Ramos (cell line): ENCODE measurements around the gene HYAL3.
"Not testable (repeated sequence)": the region's sequence is repeated elsewhere in the genome, so short reads cannot be mapped to it uniquely, and the experiment has no call there.

ENCODE experiments used
- in situ Hi-C: fragments of 300-500 bp; cut with MboI; formaldehyde crosslinking; loops from one replicate; pipeline ENCODE4 v1.14.3; 2022; ENCODE audit warnings: low sequenced_read_pairs; ENCODE audit not compliant: unreplicated experiment

The HYAL3 gene

GRCh38 chr3:50272911-50273688, 26.1 kb downstream of the HYAL3 start:
- in situ Hi-C loops = loop anchor here (5.0 kb wide), 1 partner anchor 81 kb away; the partner anchor contains the start of gene GNAT1

DNA sequence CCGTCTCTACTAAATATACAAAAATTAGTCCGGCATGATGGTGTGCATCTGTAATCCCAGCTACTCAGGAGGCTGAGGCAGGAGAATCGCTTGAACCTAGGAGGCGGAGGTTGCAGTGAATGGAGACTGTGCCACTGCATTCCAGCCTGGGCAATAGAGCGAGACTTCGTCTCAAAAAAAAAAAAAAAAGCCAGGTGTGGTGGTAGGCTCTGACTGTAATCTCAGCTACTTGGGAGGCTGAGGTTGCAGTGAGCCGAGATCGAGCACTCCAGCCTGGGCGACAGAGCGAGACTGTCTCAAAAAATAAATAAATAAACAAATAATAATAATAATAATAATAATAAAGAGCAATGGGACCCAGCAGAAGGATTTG, 26.7 kb downstream of the HYAL3 start:
- in situ Hi-C loops = loop anchor here (5.0 kb wide), 1 partner anchor 80 kb away; the partner anchor contains the start of gene GNAT1

DNA sequence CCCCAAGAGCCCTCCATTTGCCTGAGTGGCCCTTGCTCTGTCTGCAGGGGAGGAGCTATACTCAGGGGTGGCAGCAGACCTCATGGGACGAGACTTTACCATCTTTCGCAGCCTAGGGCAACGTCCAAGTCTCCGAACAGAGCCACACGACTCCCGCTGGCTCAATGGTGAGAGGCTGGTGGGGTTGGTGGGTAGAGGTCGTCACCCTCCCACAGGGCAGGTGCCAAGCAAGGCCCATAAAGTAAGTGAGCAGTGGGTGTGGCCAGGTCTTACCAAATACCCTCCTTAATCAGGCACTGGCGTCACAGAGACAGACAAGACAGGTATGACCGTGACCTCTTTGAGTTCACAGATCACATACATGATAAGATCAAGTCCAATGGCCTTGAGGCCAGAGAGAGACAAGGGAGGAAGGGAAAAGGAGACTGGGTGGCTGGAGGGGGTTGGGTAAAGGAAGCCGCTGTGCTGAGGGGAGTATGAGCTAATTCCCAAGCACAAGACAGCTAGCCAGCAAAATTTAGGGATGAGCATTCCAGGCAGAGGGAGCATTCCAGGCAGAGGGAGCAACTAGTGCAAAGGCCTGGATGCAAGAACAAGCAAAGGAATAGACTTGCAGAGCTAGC, 27.8 kb downstream of the HYAL3 start:
- in situ Hi-C loops = loop anchor here (5.0 kb wide), 1 partner anchor 79 kb away; the partner anchor contains the start of gene GNAT1

DNA sequence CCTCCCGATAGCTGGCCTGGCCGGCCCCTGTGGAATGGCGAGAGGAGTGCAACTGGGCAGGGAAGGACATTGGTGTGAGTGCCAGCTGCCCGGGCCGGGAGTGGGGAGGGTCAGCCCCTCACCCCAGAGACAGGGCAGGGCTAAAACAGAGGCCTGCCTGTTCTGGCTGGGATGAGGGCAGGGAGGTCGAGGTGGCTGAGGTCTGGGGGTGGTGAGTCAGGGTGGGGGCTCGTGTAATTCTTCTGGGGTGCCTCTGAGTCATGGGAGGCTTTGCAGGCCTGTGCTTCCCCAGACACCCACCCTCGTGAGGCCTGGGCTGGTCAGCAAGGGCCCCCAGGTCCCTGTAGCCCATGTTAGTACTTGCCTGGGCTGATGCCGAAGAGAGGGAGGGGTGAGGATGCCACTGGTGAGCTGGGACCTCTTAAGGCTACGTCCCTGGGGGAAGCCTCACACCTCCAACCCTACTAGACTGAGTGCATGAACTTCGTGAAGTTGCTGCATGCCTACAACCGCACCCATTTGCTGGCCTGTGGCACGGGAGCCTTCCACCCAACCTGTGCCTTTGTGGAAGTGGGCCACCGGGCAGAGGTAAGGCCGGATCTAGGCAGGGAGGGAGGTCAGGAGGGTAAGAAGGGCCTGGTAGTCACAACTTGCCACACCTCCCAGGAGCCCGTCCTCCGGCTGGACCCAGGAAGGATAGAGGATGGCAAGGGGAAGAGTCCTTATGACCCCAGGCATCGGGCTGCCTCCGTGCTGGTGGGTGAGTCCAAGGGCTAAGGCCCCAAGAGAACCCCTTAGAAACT, 28.6 kb downstream of the HYAL3 start:
- in situ Hi-C loops = loop anchor here (5.0 kb wide), 1 partner anchor 78 kb away; the partner anchor contains the start of gene GNAT1

GRCh38 chr3:50269977-50270413, 29.2 kb downstream of the HYAL3 start:
- in situ Hi-C loops = loop anchor here (5.0 kb wide), 1 partner anchor 78 kb away; the partner anchor contains the start of gene GNAT1

DNA sequence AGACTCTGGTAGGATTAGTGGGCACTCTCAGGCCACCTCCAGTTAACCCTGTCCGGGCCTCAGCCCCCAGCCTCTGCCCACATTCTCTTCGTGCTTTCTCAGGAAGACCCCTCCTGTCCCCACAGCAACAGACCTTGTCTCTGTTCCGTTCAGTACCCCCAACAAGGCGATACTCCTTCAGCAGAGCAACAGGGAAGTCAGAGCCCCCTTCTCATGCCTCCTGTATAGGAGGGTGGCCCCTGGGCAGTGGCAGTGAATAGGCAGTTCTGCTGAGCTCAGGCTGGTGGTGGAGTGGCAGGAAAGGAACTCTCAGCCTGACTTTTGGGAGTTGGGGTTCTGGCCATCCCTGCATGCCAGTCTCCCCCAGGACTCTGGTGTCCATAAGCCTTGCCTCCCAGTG, 29.7 kb downstream of the HYAL3 start:
- in situ Hi-C loops = no loop called here

- in situ Hi-C loops = no loop called here
Observed at GRCh38 chr3:50268703-50269451, 30.3 kb downstream of the HYAL3 start, which contains the start of gene SEMA3B. SEMA3B (plus strand) TSS chr3:50269147; CDS start chr3:50269241, 94 bp downstream.

GRCh38 chr3:50268276-50268675, 30.9 kb downstream of the HYAL3 start:
- in situ Hi-C loops = no loop called here

GRCh38 chr3:50267280-50267913, 31.8 kb downstream of the HYAL3 start:
- in situ Hi-C loops = no loop called here

- in situ Hi-C loops = no loop called here
Observed at GRCh38 chr3:50266836-50267235, 32.4 kb downstream of the HYAL3 start.

GRCh38 chr3:50266017-50266416, 33.2 kb downstream of the HYAL3 start:
- in situ Hi-C loops = no loop called here

GRCh38 chr3:50265571-50265970, 33.6 kb downstream of the HYAL3 start:
- in situ Hi-C loops = no loop called here

DNA sequence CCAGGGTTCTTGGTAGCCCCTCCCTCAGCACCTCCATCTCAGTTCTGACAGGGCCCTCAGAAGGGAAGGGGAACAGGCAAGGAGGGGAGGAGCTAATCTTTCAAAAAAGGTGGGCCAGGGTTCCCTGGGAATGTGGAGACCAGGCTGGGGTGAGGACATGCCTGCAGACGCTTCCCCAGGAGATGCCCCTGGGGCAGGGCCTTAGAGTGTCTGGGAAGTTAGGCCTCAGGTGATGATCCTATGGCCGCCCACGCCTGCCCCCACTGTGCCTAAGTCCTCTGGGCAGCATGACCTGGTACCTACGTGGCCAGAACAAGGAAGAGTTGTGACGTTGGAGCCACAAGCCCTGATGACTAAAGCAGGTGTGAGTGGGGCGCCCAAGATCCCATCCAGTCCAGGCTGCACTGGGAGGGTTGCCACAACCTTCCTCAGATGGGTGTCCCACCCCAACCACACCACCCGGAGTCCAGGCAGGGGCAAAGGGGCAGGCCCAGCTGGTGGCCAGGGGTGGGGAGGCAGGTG, 34.2 kb downstream of the HYAL3 start:
- in situ Hi-C loops = no loop called here

GRCh38 chr3:50264383-50264963, 34.7 kb downstream of the HYAL3 start:
- in situ Hi-C loops = no loop called here

DNA sequence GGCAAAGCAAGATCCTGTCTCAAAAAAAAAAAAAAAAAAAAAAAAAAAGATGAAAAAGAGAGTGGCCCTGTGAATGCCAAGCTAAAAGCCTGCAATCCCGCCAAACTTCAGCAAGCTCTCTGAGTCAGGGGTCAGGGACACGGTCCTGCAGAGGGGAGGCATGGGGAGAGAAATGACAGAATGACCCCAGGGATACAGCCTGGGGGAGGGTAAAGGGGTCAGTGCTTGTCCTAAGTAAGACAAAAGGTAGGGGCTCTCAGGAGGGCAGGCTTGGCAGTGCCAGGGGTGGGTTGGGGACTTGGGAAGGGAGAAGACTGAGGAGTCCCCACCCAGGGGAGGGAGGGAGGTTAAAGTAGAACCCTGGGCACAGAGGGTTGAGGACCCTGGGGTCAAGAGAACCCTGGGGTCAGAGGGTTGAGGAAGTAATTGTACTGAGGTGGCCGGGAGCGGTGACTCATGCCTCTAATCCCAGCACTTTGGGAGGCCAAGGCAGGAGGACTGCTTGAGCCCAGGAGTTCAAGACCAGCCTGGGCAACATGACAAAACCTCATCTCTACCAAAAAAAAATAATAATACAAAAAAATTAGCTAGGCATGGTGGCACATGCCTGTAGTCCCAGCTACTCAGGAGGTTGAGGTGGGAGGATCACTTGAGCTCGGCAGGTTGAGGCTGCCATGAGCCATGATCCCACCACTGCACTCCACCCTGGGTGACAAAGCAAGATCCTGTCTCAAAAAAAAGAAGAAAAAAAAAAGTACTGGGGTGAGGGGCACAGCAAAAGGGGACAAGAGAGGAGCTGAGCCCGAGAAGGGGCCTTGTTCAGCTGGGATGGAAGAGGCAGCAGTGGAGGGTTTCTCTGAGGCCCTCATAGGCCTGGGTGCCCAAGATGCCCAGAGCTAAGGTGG, 35.5 kb downstream of the HYAL3 start:
- in situ Hi-C loops = no loop called here

- in situ Hi-C loops = no loop called here
Observed at GRCh38 chr3:50262778-50263177, 36.4 kb downstream of the HYAL3 start.

DNA sequence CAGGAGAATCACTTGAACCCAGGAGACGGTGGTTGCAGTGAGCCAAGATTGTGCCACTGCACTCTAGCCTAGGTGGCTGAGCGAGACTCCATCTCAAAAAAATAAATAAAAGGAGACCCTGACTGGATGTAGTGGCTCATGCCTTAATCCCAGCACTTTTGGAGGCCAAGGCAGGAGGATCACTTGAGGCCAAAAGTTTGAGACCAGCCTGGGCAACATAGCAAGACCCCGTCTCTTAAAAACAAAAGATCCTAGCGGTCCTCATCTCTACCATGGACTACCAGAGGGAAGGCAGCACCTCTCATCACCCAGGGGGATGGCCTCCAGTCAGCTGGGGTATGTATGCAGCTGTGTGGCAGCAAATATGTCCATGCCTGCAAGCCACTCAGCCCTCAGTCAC, 37.0 kb downstream of the HYAL3 start:
- in situ Hi-C loops = not testable (repeated sequence)

GRCh38 chr3:50261505-50261904, 37.7 kb downstream of the HYAL3 start:
- in situ Hi-C loops = no loop called here
